ENCODE data around the gene HNRNPA3.

The HNRNPA3 gene

GRCh38 chr2:177242121-177242987, 29.8 kb downstream of the HNRNPA3 start:
- no peaks in the 10 kb centered on the region for H3K36me3 ChIP-seq (replicated peaks)
- peak overlapping the region; percentile 13 for H3K4me3 ChIP-seq (ENCODE audit: low read depth, low read length)
- peak; percentile 74 for DNase-seq
- peak overlapping the region; percentile 92 for H3K27ac ChIP-seq
- in situ Hi-C loops (cut with HindIII; ENCODE audit: low pct_ligation_motif_present, low sequenced_read_pairs) = no loop called here
- TF ChIP-seq CTCF (IDR thresholded peaks at IDR 0.05; ENCODE audit: low read depth, low read length, missing control alignments) = no peak
- no peaks in the 10 kb centered on the region for H3K27me3 ChIP-seq (replicated peaks)

- Histone ChIP-seq H3K36me3 (replicated peaks) (no peaks in the 10 kb centered on the region), H3K4me3 (ENCODE audit: low read depth, low read length) (no peak overlapping the region), H3K27ac (peak overlapping the region; percentile 92), H3K27me3 (replicated peaks) (no peaks in the 10 kb centered on the region)
- no peak for DNase-seq
- TF ChIP-seq CTCF (IDR thresholded peaks at IDR 0.05; ENCODE audit: low read depth, low read length, missing control alignments) = no peak
- in situ Hi-C loops (cut with HindIII; ENCODE audit: low pct_ligation_motif_present, low sequenced_read_pairs) = no loop called here
Observed at GRCh38 chr2:177243073-177243472, 30.5 kb downstream of the HNRNPA3 start.

GRCh38 chr2:177243476-177243875, 30.9 kb downstream of the HNRNPA3 start:
- Histone ChIP-seq H3K36me3 (replicated peaks) (no peaks in the 10 kb centered on the region), H3K4me3 (ENCODE audit: low read depth, low read length) (no peak overlapping the region), H3K27me3 (replicated peaks) (no peaks in the 10 kb centered on the region), H3K27ac (peak overlapping the region; percentile 92)
- DNase-seq = no peak
- in situ Hi-C loops (cut with HindIII; ENCODE audit: low pct_ligation_motif_present, low sequenced_read_pairs) = no loop called here
- TF ChIP-seq CTCF (IDR thresholded peaks at IDR 0.05; ENCODE audit: low read depth, low read length, missing control alignments) = no peak

- TF ChIP-seq CTCF (IDR thresholded peaks at IDR 0.05; ENCODE audit: low read depth, low read length, missing control alignments) = no peak
- no peak overlapping the region for H3K4me3 ChIP-seq (ENCODE audit: low read depth, low read length)
- H3K36me3 ChIP-seq (replicated peaks) = no peaks in the 10 kb centered on the region
- DNase-seq = no peak
- no peaks in the 10 kb centered on the region for H3K27me3 ChIP-seq (replicated peaks)
- in situ Hi-C loops (cut with HindIII; ENCODE audit: low pct_ligation_motif_present, low sequenced_read_pairs) = no loop called here
- H3K27ac ChIP-seq = peak overlapping the region; percentile 92
Observed at GRCh38 chr2:177244244-177244771, 31.7 kb downstream of the HNRNPA3 start.

GRCh38 chr2:177245010-177245422, 32.4 kb downstream of the HNRNPA3 start:
- in situ Hi-C loops (cut with HindIII; ENCODE audit: low pct_ligation_motif_present, low sequenced_read_pairs) = no loop called here
- Histone ChIP-seq H3K36me3 (replicated peaks) (no peaks in the 10 kb centered on the region), H3K4me3 (ENCODE audit: low read depth, low read length) (no peak overlapping the region), H3K27ac (peak overlapping the region; percentile 92), H3K27me3 (replicated peaks) (no peaks in the 10 kb centered on the region)
- DNase-seq = peak; percentile 84
- no peak for TF ChIP-seq CTCF (IDR thresholded peaks at IDR 0.05; ENCODE audit: low read depth, low read length, missing control alignments)

All from brain microvascular endothelial cell (primary cell).